Coronary artery (tissue), 2 donors: ENCODE data around the gene ZNF687.

ENCODE experiments used
- DNase-seq: peaks from one replicate; pipeline ENCODE4 v3.0.0-alpha.2; 2017; ENCODE audit warnings: low spot score
- H3K27ac ChIP-seq, 2 donors: fragments of 200-600 bp; sonication (generic); one replicate each; pipeline ENCODE4 v1.5.1; 2016 to 2019
- H3K4me3 ChIP-seq: fragments of 200-600 bp; sonication (generic); 2 replicates; pipeline ENCODE4 v1.5.1; 2016; ENCODE audit warnings: mild to moderate bottlenecking, moderate library complexity
- CTCF ChIP-seq: fragments of 200-600 bp; sonication (generic); IDR thresholded peaks from one replicate; pipeline ENCODE4 v1.5.1; 2019; ENCODE audit warnings: antibody characterized with exemption

The ZNF687 gene

GRCh38 chr1:151313501-151313900, 31.4 kb downstream of the ZNF687 start:
- Histone ChIP-seq H3K4me3 (peak overlapping the region; percentile 10), H3K27ac (peak overlapping the region; percentile 8 to 88)
- no peak for TF ChIP-seq CTCF
- no peak for DNase-seq

DNA sequence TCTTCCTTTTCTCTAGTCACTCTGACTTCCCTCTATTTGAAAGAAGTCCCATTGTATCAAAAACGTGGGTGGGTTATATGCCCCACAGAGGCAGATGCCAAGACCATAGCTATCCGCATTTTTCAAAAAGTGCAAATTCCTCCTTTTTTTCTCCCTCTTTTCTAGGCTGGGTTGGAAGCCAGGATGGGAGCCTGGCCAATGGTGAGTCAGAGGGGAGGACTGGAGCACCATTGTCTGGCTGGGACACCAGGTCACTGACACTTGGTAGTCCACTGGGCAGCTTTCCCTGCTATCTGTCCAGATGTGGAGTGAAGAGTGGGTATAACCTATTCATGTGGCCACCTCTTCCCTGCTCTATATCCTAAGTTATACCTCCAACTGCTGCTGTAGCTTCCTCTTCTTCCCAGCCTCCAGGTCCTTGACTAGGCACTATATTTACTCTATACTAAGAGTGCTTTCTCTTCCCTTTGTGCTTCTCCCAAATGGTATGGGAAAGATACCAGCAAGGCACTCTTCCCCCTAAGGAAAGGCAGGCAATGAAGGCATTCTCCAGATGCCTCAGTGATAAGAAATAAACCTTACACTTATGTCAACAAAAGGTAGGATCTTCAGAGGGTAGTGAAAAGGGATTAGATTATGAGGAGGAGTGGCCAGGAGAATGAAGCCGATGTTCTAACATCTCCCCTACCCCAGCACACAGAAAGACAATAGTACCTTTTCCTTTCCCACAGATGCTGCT, 32.2 kb downstream of the ZNF687 start:
- peak overlapping the region; percentile 10 for H3K4me3 ChIP-seq
- peak; percentile 85 for DNase-seq
- peak overlapping the region; percentile 8 to 88 for H3K27ac ChIP-seq
- no peak for TF ChIP-seq CTCF

DNA sequence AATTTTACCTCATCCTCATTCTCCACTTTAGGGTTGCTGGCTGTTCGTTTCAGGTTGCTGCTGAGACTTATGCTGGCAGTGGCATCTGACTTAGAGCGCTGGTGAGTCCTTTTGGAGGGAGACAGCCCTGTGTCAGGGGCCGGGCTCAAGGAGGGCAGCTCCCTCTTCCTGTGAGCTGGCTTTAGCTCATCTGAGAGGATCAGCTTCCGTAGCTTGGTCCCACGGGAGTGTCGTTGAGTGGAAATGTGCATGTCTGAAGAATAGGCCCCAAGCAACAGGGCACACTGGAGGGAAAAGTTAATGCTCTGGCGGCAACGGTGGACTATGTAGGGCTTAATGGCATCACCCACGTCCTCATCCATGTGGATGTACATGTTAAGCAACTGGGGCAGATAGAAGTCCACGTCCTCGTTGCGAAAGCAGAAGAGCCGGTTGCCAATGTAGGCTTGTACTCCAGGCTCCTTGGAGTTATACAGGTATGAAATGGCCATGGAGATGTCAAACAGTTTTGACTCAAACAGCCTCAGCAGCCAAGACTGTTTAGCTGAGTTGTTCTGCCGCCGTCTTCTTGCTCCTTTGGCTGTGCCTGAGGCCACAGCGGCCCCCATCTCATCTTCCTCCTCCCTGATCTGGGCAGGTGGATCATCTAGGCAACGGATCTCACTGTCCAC, 33.6 kb downstream of the ZNF687 start:
- no peak for DNase-seq
- Histone ChIP-seq H3K27ac (no peak overlapping the region), H3K4me3 (no peak overlapping the region)
- TF ChIP-seq CTCF: no peak

DNA sequence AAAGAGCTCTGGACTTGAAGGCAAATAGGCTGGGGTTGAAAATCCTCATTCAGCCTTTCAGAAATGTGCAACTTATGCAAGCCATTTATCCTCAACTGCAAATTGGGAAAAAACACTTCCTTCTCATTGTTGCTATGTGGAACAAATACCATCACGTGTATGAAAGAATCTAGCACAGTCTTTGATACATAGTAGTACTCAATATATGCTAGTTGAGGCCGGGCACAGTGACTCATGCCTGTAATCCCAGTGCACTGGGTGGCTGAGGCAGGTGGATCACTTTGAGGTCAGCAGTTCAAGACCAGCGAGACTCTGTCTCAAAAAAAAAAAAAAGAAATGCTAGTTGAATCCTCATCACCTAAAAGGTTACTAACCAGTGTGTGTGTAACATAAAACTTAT, 36.9 kb downstream of the ZNF687 start:
- no peak for TF ChIP-seq CTCF
- Histone ChIP-seq H3K27ac (no peak overlapping the region), H3K4me3 (no peak overlapping the region)
- no peak for DNase-seq

DNA sequence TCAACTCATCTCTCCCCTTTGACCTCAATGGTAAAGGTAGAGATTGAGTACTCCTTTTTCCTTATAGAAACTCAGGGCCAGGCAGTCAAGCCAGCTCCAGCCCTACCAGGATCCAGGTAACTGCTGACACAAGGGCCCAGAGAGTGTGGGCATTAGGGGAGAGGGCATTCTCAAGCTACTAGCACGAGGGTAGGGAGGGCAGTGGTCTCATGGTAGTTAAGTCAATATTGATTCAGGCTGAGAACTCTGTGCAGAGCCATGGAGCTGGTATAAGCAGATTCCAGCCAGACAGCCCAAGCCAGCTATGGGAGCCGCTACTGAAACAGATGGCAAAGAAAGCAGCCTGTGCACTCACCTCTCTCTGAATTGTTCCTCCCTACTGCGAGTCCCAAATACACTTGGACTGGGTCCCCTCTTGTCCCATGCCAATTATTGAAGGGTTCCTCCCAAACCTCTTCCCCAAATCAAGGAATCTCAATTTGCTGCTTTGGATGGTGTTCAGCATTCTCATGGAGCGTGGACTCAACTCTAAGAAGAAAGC, 42.4 kb downstream of the ZNF687 start:
- Histone ChIP-seq H3K4me3 (no peak overlapping the region), H3K27ac (no peak overlapping the region)
- TF ChIP-seq CTCF: no peak
- DNase-seq: no peak

- TF ChIP-seq CTCF: no peak
- Histone ChIP-seq H3K27ac (peak overlapping the region in 1 of 2 donors; percentile 92), H3K4me3 (no peak overlapping the region)
- no peak for DNase-seq
These were observed 43.1 kb downstream of the ZNF687 start for GRCh38 chr1:151325231-151325630.
